ENCODE measurements around the gene SMIM21. TPM values are rescaled to one million over a fixed set of nuclear protein-coding genes. Genes with fewer than 3 reads are reported as not detected.

The SMIM21 gene
- total and polyA plus RNA-seq, 2 of the 8 experiments (the other 6 are each of a cell fraction or from before 2014, with no cell fraction given): not detected

GRCh38 chr18:75406491-75407445 lies 20.7 kb downstream of the SMIM21 start:
- H3K27ac ChIP-seq (ENCODE audit: low read depth, low read length): no peak overlapping the region
- DNase-seq (ENCODE audit: low read depth in 1 of 2, low spot score in 2 of 2) (no peak), FAIRE-seq (no peak)
- no peak overlapping the region for H3K23ac ChIP-seq (ENCODE audit: insufficient read length)
- no peak overlapping the region for H3K9ac ChIP-seq (replicated peaks in 1 of 4; ENCODE audit: extremely low read depth in 1 of 4, low read depth in 3 of 4, low read length in 3 of 4)
- H3K27me3 ChIP-seq (replicated peaks in 1 of 4; ENCODE audit: control insufficient read depth in 3 of 4, extremely low read depth in 1 of 4, insufficient read depth in 3 of 4, low read length in 3 of 4): no peaks in the 10 kb centered on the region; a peak in 3 of 7 replicates
- no peak overlapping the region for H2BK5ac ChIP-seq (ENCODE audit: low read depth, low read length)
- no peak overlapping the region for H2BK12ac ChIP-seq (ENCODE audit: low read depth, low read length)
- no peak overlapping the region for H4K5ac ChIP-seq (ENCODE audit: insufficient read length, low read depth, low read length)
- H3K79me2 ChIP-seq (ENCODE audit: control insufficient read depth in 1 of 2, insufficient read depth in 2 of 2, low read length in 2 of 2): no peaks in the 10 kb centered on the region
- H2BK20ac ChIP-seq (ENCODE audit: low read length): no peak overlapping the region
- POLR2A ChIA-PET (ENCODE audit: partially characterized antibody): no interaction called here
- H3K4me3 ChIP-seq (ENCODE audit: extremely low read depth in 1 of 4, insufficient read depth in 2 of 4, low read depth in 3 of 4, low read length in 4 of 4): peak overlapping the region in 2 of 4 experiments; percentile 4 to 11; a peak in 2 of 8 replicates
- CTCF ChIA-PET (ENCODE audit: partially characterized antibody): no interaction called here
- no peak overlapping the region for H2BK120ac ChIP-seq (replicated peaks; ENCODE audit: low read depth, low read length)
- H3K4ac ChIP-seq (replicated peaks; ENCODE audit: insufficient read length, low read depth, low read length): no peak overlapping the region
- no peaks in the 10 kb centered on the region; the same call in 1 of the 2 replicates for H3K23me2 ChIP-seq (ENCODE audit: low read depth, low read length)
- no peaks in the 10 kb centered on the region for H3K79me1 ChIP-seq (ENCODE audit: low read depth, low read length)
- peak overlapping the region; percentile 63 for H2AFZ ChIP-seq (ENCODE audit: low read length)
- H3K14ac ChIP-seq (ENCODE audit: insufficient read length): no peak overlapping the region
- H3K36me3 ChIP-seq (ENCODE audit: control insufficient read depth in 2 of 4, insufficient read depth in 4 of 4, low read length in 3 of 4): no peaks in the 10 kb centered on the region
- H2BK15ac ChIP-seq (ENCODE audit: low read length): no peak overlapping the region; the same call in 1 of the 2 replicates
- H3K4me1 ChIP-seq (replicated peaks in 1 of 4; ENCODE audit: control insufficient read depth in 3 of 4, insufficient read depth in 4 of 4, low read length in 3 of 4): peaks cover 0 to 13% (median 7%) of the 10 kb centered on the region in 4 experiments; a peak in 6 of 7 replicates
- peak overlapping the region; percentile 22 to 35; a peak in 3 of 4 replicates for H3K4me2 ChIP-seq (ENCODE audit: insufficient read depth in 1 of 2, low read depth in 2 of 2, low read length in 2 of 2)
- no peak overlapping the region for H3K18ac ChIP-seq (ENCODE audit: extremely low read depth, low read length)
- H4K20me1 ChIP-seq (replicated peaks in 1 of 2; ENCODE audit: control insufficient read depth in 1 of 2, insufficient read depth in 2 of 2, low read length in 2 of 2): no peaks in the 10 kb centered on the region
- no peak overlapping the region for H4K8ac ChIP-seq (ENCODE audit: extremely low read depth, insufficient read depth, low read length)
- H3K56ac ChIP-seq (replicated peaks; ENCODE audit: insufficient read length, low read depth, low read length): no peak overlapping the region
- WGBS, 2 experiments (ENCODE audit: extremely low coverage in 1 of 2, insufficient coverage in 1 of 2, insufficient read length in 1 of 2, insufficient replicate concordance in 2 of 2, low coverage in 1 of 2, low lambda C conversion rate in 2 of 2, missing lambda C conversion rate in 1 of 2): 89% methylated on average over 28 of the region's 28 CpGs; no CpG with 5 or more reads in 1 of the 2 experiments
- H2AK5ac ChIP-seq (ENCODE audit: low read depth, low read length): no peak overlapping the region
- H3K9me3 ChIP-seq (ENCODE audit: insufficient read depth in 2 of 2, low read depth in 1 of 2, low read length in 1 of 2): no peaks in the 10 kb centered on the region
- H4K91ac ChIP-seq (replicated peaks; ENCODE audit: insufficient read length, low read length): no peak overlapping the region
- TF ChIP-seq ASH2L (IDR thresholded peaks at IDR 0.05; ENCODE audit: low read length): no peak
- no peak for TF ChIP-seq TCF12 (IDR thresholded peaks at IDR 0.05; ENCODE audit: low read depth, low read length)
- no peak for TF ChIP-seq CBX5 (IDR thresholded peaks at IDR 0.05; ENCODE audit: low read depth, low read length)
- no peak for TF ChIP-seq SUZ12 (IDR thresholded peaks at IDR 0.05; ENCODE audit: low read length)
- TF ChIP-seq TEAD4 (IDR thresholded peaks at IDR 0.05; ENCODE audit: low read depth, low read length): no peak
- TF ChIP-seq KDM1A (IDR thresholded peaks at IDR 0.05; ENCODE audit: borderline replicate concordance, low read length): no peak
- TF ChIP-seq SIX5 (IDR thresholded peaks at IDR 0.05; ENCODE audit: low read depth, low read length): no peak
- TF ChIP-seq HDAC6 (IDR thresholded peaks at IDR 0.05; ENCODE audit: low read depth, low read length): no peak
- TF ChIP-seq MAX (IDR thresholded peaks at IDR 0.05): no peak
- no peak for TF ChIP-seq SP1 (IDR thresholded peaks at IDR 0.05; ENCODE audit: low read depth, low read length)
- no peak for TF ChIP-seq SRF (IDR thresholded peaks at IDR 0.05; ENCODE audit: low read depth, low read length)
